ENCODE results near the gene PTGES.
"Not testable (repeated sequence)": the region's sequence is repeated elsewhere in the genome, so short reads cannot be mapped to it uniquely, and the experiment has no call there.

Gene PTGES

DNA sequence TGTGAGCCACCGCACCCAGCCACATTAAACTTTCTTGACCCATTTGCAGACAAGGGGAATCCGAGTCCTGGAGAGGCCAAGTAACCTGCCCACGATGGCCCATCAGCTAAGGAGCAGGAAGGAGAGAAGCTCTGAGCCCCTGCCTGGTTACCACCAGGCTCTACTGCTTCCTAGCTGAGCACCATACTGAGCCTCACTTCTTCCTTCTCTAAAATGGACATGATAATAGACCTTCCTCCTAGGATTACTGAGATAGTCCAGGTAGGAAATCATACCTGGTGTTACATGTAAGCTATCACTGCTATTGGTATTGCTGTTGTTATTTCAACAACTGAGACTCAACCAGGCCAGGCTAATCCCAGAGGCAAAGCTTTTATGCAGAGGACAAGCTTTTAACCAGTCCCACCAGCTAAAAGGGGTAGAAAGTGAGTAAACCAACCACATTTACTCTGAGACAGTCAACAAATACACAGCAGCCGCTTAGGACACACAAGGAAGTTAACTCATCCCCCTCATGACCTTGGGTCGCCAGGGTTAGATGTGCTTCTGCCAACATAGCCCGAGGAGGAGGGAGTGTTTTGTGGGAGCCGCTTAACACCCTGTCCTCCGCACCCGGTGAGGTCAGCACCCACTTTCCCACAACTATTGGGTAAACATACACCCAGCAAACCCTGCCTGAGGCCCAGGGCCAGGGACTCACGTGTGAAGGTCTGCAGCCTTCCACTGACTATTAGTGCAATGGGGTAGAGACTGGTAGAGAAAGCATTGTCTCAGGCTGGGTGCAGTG, 20.6 kb upstream of the PTGES start:
- no peak overlapping the region for H3K27ac ChIP-seq
- DNase-seq (ENCODE audit: low read depth, low spot score), result peak; percentile 75

GRCh38 chr9:129770741-129771140, 17.9 kb upstream of the PTGES start:
- H3K27ac ChIP-seq, result no peak overlapping the region
- DNase-seq (ENCODE audit: low read depth, low spot score), result no peak

DNA sequence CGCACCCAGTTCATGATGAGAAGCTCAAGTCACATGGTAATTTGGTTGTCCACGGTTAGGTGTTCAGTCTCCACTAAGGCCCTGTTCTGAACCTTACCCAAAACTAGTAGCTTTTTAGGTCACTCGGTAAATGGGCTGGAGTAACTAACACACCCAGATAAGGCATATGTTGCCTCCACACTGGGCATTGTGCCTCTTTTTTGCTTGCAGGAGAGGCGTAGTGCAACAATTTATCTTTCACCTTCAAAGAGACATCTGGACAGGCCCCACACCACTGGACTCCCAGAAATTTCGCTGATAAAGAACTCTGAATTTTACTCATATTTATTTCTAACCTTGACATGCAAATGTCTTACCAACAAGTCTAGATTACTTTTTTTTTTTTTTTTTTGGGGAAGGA, 16.8 kb upstream of the PTGES start:
- no peak for DNase-seq (ENCODE audit: low read depth, low spot score)
- no peak overlapping the region for H3K27ac ChIP-seq

DNA sequence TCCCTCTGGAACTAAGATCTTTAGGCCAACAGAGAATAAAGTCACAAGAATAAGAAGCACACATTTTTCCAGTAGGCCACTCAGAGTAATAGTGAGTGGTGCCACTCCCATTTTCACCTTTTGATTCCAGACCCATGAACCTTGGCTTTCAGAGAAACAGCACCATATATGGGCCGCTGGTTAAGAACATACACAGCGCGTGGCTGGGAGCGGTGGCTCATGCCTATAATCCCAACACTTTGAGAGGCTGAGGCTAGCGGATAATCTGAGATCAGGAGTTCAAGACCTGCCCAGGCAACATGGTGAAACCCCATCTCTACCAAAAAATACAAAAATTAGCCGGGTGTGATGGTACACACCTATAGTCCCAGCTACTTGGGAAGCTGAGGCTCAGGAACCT, 15.6 kb upstream of the PTGES start:
- H3K27ac ChIP-seq, result no peak overlapping the region
- DNase-seq (ENCODE audit: low read depth, low spot score), result no peak

DNA sequence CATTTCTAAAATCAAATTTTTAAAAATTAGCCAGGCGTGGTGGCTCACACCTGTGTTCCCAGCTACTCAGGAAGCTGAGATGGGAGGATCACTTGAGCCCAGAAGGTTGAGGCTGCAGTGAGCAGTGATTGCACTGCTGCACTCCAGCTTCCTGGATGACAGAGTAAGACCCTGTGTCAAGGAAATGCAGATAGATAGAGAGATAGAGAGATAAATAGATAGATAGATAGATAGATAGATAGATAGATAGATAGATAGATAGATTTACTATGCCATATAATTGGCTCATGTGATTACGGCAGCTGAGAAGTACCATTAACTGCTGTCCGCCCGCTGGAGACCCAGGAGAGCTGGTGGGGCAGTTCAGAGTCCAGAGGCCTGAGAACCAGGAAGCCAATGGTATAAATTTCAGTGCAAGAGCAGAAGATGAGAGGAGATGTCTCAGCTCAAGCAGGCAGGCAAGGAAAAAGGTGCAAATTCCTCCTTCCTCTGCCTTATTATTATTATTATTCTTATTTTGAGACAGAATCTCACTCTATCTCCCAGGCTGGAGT, 13.0 kb upstream of the PTGES start:
- DNase-seq (ENCODE audit: low read depth, low spot score), result no peak
- no peak overlapping the region for H3K27ac ChIP-seq

- no peak for DNase-seq (ENCODE audit: low read depth, low spot score)
- H3K27ac ChIP-seq, result peak overlapping the region; percentile 38
These were observed 10.4 kb upstream of the PTGES start for GRCh38 chr9:129762985-129763926.

- DNase-seq (ENCODE audit: low read depth, low spot score), result peak; percentile 57
- H3K27ac ChIP-seq, result peak overlapping the region; percentile 38
These were observed 9.6 kb upstream of the PTGES start for GRCh38 chr9:129762370-129762984.

DNA sequence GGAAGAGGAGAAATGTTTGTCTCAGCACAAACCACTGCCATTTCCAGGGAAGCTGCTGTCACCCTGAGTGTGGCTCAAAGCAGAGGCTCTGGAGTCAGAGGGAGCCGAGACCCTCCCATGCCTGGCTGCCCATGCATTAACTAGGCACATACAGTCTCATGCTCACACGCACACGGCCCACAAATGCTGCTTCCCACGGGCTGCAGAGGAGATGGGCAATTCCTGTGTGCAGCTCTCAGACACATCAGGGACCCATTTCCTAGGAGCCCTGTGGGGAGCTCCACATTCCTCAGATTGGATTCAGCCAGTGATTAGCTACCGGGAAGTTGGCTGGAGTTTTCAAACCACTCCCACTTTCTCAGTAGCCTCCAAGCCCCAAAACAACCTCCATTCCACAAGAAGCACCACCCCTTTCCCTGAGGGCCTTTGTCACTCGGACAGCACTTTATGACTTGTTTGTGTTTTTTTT, 9.1 kb upstream of the PTGES start:
- no peak for DNase-seq (ENCODE audit: low read depth, low spot score)
- H3K27ac ChIP-seq, result peak overlapping the region; percentile 38

DNA sequence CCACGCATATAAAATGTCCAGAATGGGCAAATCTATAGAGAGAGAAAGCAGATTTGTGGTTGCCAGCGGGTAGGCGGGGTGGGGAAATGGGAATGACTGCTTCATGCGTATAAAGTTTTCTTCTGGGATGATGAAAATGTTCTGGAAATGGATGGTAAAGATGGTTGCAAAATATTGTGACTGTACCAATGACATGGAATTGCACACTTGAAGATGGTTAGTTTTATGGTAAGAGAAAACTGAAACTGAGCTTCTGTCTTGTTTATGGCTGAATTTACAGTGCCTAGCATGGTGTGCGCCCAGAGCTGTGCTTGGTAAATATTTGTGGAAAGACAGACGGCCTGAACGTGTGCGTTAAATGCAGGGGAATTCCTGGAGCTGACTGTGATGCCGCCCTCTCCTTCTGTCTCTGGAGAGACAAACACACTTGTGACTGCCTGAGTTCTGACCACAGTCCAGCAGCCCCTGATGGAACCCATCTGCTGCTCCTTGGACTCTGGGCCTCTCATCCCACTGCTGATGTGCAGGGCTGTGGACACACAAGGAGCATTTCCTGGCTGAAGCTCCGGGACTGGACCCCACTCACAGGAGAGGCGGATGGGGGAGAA, 8.6 kb upstream of the PTGES start:
- H3K27ac ChIP-seq, result no peak overlapping the region
- no peak for DNase-seq (ENCODE audit: low read depth, low spot score)

GRCh38 chr9:129760784-129761183, 7.9 kb upstream of the PTGES start:
- H3K27ac ChIP-seq, result not testable (repeated sequence)

DNA sequence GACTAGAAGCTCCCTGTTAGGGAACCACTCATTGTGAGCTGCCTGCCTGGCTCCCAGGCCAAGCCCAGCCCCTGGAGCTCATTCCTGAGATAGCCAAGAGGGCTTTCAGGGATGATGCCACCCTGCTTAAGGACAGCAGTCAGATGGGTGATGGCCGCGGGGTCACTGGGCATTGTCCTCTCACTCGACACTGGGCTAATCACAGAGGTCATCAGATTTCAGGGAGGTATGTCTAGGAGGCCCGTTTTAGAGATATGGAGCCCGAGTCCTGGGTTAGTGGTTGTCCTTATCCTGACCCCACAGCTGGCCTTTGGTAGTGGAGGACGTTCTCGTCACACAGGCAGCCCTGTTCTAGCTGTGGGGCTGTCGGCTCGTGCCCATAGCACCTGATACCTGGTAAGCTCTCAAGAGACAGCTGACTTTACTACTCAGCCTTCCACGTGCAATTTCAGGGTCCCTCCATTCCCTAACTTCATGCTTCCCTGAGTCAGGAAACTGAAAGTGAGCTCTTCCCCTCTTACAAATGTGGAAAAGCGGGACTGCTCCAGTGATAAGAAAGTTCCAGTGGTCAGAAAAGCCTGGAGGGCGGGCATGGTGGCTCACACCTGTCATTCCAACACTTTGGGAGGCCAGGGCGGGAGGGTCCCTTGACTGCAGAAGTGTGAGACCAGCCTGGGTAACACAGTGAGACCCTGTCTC, 7.1 kb upstream of the PTGES start:
- DNase-seq (ENCODE audit: low read depth, low spot score), result no peak
- no peak overlapping the region for H3K27ac ChIP-seq

More at GRCh38 chr9:129760784-129761183, 7.9 kb upstream of the PTGES start:
- not testable (repeated sequence) for DNase-seq (ENCODE audit: low read depth, low spot score)

GRCh38 chr9:129759319-129759718, 6.5 kb upstream of the PTGES start:
- no peak for DNase-seq (ENCODE audit: low read depth, low spot score)
- H3K27ac ChIP-seq, result no peak overlapping the region

- no peak for DNase-seq (ENCODE audit: low read depth, low spot score)
- H3K27ac ChIP-seq, result no peak overlapping the region
These were observed 4.2 kb upstream of the PTGES start for GRCh38 chr9:129757045-129757444.

DNA sequence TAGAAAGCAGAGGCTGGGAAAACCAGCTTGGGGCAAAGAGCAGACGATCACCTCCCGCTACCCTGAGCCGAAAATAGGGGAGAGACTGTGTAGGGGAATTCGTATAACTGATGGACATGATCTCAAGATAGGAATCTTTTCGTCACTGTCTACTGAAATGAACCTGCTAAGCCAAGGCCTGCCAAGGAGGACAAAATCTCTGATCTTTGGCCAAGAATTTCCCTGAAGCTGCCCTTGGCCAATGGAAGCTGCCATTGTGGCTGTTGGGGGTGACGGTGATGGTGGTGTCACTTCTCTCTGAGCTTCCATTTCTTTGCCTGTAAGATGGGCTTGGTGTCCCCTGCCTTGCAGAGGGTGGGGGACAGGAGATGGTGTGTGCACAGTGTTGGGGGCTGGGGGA, 3.3 kb upstream of the PTGES start:
- no peak overlapping the region for H3K27ac ChIP-seq
- DNase-seq (ENCODE audit: low read depth, low spot score), result no peak

- H3K27ac ChIP-seq, result no peak overlapping the region
- no peak for DNase-seq (ENCODE audit: low read depth, low spot score)
These were observed 2.3 kb upstream of the PTGES start for GRCh38 chr9:129755151-129755550.

- DNase-seq (ENCODE audit: low read depth, low spot score), result peak; percentile 46
- H3K27ac ChIP-seq, result peak overlapping the region; percentile 25
These were observed 721 bp downstream of the PTGES start for GRCh38 chr9:129751841-129752801.

DNA sequence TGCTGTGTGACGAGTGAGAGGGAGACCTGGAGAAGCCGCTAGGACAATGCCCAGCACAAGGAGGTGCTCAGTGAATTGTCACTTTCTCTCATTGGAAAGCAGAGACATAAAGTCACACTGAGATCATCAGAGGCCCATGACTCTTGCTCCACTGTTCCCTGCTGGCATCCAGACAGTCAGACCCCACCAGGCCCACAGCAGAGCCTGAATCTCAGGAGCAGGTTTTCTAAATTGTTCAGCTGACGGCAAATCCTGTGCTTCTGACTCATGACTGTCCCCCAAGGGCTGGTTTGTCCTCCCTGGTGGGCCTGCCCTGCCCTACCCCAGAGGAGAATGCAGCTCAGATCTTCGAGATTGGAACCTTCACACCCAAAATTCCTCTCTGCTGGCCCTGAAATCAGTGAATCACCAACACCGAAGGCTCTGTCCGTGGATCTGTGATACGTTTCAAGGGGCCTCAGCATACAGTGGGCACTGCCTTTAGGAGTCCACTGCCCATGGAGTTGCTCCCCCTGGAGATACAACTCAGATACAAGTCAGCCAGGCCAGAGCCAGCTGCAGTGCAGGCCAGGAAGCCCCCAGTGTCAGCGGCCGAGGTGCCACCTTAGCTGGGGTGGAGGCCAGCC, 2.7 kb downstream of the PTGES start:
- H3K27ac ChIP-seq, result no peak overlapping the region
- no peak for DNase-seq (ENCODE audit: low read depth, low spot score)

DNA sequence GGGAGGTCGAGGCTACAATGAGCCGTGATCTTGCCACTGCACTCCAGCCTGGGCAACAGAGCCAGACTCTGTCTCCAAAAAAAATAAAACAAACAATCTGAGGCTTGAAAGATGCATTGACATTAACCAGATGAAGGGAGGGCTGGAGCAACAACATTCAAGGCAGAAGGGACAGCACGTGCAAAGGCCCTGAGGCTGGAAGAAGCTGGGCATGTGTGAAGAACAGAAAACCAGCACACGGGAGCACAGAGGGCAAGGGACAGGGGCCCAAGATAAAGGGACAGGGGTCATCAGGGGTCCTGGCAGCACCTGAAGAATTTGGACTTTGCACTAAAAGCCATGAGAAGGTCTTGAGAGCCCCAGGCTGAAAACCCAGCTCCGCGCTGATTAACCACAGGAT, 3.3 kb downstream of the PTGES start:
- H3K27ac ChIP-seq, result no peak overlapping the region
- DNase-seq (ENCODE audit: low read depth, low spot score), result no peak

All from epithelial cell of prostate (primary cell).